Stimulated activated CD4-positive, alpha-beta T cell treated with anti-CD3 and anti-CD28 coated beads, Interleukin-12 subunit alpha, Interleukin-12 subunit beta, amount 100 ng/mL, for 24 hours (primary cell): Measurements from ENCODE around the gene C1orf174.

ENCODE experiments used
- DNase-seq, 2 experiments: peaks; one replicate each; pipeline ENCODE4 v3.0.0-alpha.2; 2020; ENCODE audit warnings: low read depth in 2 of 2

C1orf174 gene

DNA sequence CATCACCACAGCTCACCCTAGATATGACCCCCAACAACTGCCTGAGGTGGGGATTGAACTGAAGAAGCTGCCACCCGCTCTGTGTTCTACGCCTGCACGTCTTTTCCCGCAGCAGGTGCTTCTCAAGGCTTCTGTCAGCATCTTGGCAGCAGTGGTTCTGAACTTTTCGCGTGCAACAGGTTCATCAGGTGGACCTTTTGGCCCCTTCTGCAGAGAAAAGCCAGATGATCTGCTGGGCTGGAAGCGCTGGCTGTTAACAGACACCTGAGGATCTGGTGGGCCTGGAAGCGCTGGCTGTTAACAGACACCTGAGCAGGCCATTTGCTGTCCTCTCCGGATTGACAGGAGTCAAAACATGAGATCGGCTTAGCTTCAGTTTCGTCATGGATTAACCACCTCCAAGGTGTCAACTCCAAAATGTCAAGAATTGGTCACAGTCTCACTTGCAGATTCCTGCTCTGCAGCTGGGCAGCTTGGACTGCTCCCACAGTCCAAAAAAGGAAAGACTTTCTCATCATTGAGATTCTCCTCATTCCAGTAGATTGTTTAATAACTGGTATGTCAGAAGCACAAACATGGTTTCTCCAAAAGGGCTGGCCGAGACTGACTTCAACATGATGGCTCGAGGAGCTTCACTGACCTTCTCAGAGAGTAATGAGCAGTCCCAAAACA, 4.7 kb downstream of the C1orf174 start:
- no peak for DNase-seq

GRCh38 chr1:3894626-3895278, 5.3 kb downstream of the C1orf174 start:
- no peak for DNase-seq

GRCh38 chr1:3893190-3893589, 6.9 kb downstream of the C1orf174 start:
- DNase-seq: no peak

- no peak for DNase-seq
Measured at GRCh38 chr1:3892748-3893147, 7.3 kb downstream of the C1orf174 start.

- no peak for DNase-seq
Measured at GRCh38 chr1:3891329-3891865, 8.7 kb downstream of the C1orf174 start.

DNA sequence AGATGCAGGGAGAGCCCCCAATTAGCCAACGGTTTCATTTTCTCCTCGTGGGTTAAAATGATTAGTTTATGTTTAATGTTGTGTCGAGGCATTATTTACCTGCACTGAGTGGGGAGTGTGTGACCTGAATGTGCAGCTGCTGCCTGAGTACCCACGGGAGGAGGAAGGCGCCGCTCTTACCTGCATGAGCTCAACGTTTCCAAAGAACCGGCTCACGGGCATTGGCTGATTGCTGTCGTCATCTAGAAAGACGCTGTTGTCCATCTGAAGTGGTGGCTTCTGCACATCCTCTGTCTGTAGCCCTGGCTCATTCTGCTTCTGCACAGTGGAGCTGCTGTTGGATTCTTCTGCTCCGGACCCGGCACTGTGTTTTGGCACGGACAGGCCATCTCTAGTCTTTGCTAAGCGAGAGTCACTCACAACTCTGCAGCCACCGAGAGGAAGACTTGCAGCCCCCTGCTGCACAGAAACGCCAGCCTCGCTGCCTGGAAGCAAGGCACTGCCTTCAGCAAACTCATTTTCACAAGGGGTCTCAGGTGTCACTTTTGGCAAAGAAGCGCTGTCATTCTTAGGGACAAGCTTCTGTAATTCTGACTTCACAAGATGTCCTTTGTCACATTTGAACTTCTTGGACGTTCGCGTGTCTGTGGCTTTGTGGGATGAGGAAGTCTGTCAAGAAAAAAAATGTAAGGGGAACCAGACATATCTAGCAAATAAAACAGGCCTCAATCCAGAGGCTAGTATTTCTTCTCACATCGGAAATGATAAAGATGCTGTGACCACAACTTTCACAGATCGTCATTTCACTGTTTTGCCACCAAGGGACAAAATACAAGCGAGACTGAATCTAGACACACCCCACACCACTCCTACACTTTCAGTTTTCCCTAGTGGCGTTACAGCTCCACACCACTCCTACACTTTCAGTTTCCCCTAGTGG, 9.4 kb downstream of the C1orf174 start:
- DNase-seq: no peak

DNA sequence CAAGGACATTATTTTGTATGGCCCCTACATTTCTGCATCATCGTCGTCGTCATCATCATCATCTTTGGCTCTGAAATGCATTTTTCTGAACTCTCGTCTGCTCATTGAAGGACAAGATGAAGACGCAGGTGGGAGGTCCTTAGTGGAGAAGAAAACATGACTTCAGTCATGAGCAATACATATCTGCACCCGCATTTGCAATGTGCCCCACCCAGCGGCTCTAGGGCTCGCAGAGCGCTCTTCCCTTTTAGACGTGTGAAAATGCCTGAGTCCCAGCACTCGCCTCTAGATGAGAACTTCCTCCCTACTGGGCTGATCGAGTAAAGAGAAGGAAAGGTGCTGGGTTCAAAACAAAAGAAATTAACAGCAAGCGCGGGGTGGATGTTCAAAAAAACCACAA, 10.1 kb downstream of the C1orf174 start:
- DNase-seq: no peak

GRCh38 chr1:3888301-3888700, 11.8 kb downstream of the C1orf174 start:
- no peak for DNase-seq

- no peak for DNase-seq
Measured at GRCh38 chr1:3886691-3887090, 13.4 kb downstream of the C1orf174 start.

GRCh38 chr1:3886106-3886670, 13.9 kb downstream of the C1orf174 start:
- no peak for DNase-seq

GRCh38 chr1:3885611-3886010, 14.5 kb downstream of the C1orf174 start:
- DNase-seq: no peak

- DNase-seq: no peak
Measured at GRCh38 chr1:3884966-3885365, 15.1 kb downstream of the C1orf174 start.

GRCh38 chr1:3883194-3883925, 16.7 kb downstream of the C1orf174 start:
- DNase-seq: no peak

- DNase-seq: no peak
Measured at GRCh38 chr1:3881193-3881480, 18.9 kb downstream of the C1orf174 start.

GRCh38 chr1:3880429-3881192, 19.5 kb downstream of the C1orf174 start:
- DNase-seq: no peak

DNA sequence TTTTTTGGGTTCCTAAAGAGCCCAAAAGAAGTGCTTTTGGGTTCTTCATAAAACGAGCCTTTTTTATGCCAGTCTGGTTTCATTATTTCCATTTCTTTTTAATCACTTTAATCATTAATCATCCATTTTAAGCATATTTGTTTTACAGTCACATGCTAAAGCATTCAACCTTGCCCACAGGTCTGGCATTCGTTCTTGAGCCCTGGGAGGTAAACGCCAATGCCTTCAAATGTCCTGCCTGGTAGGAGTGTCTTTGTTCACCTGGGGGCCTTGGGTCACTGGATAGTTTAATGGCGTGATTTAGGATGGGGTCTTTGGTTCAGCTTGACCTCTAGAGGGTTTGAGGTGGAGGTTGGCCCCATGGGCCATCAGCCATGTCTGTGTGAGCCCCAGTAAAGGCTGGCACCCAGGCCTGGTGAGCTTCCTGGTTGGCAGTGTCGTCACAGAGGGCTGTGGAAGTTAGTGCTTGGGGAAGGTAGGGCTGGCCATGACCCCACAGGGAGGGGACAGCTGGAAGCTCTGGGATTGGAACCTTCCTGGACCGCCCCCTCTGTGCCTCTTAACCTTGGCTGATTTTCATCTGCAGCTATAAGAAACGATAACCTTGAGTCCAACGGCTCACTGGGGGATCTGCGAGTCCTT, 20.2 kb downstream of the C1orf174 start:
- no peak for DNase-seq

DNA sequence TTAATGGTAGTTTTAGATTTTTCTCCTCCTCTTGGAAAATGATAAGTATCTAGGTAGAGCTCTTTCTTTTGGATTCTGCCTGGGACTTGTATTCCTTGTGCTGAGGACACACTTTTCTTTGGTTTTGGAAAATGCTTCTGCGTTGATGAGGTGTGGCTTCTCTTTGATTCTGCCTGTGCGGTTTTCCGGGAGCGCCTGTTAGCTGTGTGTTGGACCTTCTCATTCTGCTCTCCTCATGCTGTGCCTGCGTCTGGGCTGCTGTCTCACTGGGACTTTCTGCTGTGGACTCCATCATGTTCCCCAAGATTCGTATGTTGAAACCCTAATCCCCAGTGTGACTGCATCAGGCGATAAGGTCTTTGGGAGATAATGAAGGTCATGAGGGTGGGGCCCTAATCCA, 21.0 kb downstream of the C1orf174 start:
- DNase-seq: no peak

GRCh38 chr1:3876716-3877115, 23.4 kb downstream of the C1orf174 start:
- DNase-seq: no peak

- DNase-seq: no peak
Measured at GRCh38 chr1:3874736-3875135, 25.3 kb downstream of the C1orf174 start.

DNA sequence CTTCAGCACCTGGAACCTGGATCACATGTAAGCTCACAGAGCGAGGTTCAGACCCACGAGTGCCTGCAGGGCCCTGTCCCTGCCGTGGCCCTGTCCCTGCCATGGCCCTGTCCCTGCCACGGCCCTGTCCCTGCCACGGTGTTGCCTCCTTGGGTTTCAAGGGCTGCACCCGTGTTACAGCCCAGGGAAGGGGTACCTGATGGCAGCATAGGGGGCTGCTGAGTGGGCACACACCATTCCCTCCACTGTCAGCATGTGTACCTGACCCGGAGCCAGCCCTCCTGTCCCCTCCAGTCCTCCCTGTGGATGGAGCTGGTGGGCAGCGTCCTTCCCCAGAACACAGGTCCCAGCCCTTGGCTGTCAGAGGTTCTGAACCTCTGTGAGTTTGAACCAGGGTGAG, 27.5 kb downstream of the C1orf174 start:
- DNase-seq: no peak
